SKM-1 (cell line): ENCODE measurements around the gene SLC16A10.
"Not testable (repeated sequence)": the region's sequence is repeated elsewhere in the genome, so short reads cannot be mapped to it uniquely, and the experiment has no call there.

Source experiments
- DNase-seq: peaks from one replicate; lab custom pipeline; 2025; ENCODE audit not compliant: unreplicated experiment; lab: John Stamatoyannopoulos, UW

SLC16A10 gene

GRCh38 chr6:111129013-111129412 lies 41.7 kb downstream of the SLC16A10 start:
- no peak for DNase-seq

GRCh38 chr6:111131018-111131417 lies 43.7 kb downstream of the SLC16A10 start:
- DNase-seq, result not testable (repeated sequence)

DNA sequence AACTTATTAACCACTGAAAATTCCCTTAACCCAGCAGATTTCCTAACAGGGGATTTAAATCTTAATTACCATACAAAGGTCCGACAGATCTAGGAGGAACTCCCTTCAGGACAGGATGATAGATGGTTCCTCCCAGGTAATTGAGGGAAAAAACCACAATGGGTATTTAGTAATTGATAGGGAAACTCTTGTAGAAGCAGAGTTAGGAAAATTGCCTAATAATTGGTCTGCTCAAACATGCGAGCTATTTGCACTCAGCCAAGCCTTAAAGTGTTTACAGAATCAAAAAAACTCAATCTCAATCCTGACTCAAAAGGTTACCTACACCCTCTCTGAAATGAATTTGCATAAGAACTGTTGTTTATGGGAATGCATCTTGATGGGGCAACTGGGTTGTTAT lies 45.4 kb downstream of the SLC16A10 start:
- not testable (repeated sequence) for DNase-seq

DNA sequence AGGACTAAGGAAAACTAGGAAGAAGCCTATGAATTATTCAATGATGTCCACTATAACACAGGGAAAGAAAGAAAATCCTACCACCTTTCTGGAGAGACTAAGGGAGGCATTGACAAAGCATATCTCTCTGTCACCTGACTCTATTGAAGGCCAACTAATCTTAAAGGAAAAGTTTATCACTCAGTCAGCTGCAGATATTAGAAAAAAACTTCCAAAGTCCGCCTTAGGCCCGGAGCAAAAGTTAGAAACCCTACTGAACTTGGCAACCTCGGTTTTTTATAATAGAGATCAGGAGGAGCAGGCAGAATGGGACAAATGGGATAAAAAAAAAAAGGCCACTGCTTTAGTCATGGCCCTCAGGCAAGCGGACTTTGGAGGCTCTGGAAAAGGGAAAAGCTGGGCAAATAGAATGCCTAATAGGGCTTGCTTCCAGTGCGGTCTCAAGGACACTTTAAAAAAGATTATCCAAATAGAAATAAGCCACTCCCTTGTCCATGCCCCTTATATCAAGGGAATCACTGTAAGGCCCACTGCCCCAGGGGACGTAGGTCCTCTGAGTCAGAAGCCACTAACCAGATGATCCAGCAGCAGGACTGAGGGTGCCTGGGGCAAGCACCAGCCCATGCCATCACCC lies 47.0 kb downstream of the SLC16A10 start:
- not testable (repeated sequence) for DNase-seq

DNA sequence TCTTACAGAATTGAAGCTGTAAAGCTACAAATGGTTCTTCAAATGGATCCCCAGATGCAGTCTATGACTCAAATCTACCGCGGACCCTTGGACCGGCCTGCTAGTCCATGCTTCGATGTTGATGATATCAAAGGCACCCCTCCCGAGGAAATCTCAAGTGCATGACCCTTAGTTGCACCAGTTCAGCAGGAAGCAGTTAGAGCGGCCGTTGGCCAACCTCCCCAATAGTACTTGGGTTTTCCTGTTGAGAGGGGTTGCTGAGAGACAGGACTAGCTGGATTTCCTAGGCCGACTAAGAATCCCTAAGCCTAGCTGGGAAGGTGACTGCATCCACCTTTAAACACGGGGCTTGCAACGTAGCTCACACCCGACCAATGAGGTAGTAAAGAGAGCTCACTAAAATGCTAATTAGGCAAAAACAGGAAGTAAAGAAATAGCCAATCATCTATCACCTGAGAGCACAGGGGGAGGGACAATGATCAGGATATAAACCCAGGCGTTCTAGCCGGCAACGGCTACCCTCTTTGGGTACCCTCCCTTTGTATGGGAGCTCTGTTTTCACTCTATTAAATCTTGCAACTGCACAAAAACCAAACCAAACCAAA lies 50.3 kb downstream of the SLC16A10 start:
- not testable (repeated sequence) for DNase-seq

DNA sequence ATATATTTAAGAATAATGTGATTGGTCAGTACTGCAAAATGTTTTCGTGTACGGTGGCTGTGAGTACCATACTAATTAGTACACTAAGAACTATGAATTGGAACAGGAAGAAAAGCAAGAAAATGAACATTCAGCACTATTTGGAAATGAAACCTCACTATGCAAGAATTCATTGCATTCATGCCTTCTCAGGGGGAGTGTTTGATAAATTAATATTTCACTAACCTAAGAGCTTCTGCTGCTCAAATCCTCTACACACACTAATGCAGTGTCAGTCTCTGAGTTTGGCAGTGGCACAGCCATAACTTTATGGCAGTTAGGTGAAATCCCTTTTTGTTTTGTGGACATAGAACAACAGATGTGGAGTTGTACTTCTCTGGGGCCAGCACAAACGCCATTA lies 60.1 kb downstream of the SLC16A10 start:
- DNase-seq, result no peak

- no peak for DNase-seq
These were observed 60.8 kb downstream of the SLC16A10 start for GRCh38 chr6:111148110-111148509.

DNA sequence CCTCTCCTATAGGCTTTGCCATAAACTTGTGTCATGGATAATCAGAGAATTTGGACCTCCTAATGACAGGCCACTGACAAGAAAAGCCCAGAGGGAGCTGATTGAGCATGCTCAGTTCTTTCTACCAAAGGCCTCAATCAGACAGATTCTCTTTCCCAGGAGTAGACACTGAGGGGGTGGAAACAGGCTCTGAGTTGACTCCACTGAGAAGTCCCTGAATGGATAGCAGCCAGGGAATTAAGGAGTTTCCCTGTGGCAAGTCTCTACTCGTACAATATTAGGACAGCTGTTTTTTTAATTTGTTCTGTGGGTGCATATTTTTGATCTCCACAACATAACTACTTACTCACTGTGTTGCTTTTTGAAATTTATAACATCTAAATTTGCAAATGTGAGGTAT lies 63.3 kb downstream of the SLC16A10 start:
- no peak for DNase-seq

GRCh38 chr6:111154981-111155380 lies 67.7 kb downstream of the SLC16A10 start:
- no peak for DNase-seq

DNA sequence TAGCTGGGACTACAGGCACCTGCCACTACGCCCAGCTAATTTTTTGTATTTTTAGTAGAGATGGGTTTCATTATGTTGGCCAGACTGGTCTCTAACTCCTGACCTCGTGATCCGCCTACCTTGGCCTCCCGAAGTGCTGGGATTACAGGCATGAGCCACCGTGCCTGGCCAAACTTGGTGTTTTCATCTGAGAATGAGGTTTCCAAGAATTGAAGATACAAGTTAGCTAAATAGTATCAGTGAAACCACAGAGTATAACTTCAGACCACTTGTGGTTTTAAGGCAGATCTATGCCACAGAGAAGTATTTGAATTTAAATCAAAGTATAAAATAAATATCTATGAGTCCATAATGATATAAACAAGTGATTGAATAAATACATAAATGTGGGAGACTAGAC lies 70.1 kb downstream of the SLC16A10 start:
- no peak for DNase-seq

GRCh38 chr6:111159633-111160032 lies 72.3 kb downstream of the SLC16A10 start:
- no peak for DNase-seq

DNA sequence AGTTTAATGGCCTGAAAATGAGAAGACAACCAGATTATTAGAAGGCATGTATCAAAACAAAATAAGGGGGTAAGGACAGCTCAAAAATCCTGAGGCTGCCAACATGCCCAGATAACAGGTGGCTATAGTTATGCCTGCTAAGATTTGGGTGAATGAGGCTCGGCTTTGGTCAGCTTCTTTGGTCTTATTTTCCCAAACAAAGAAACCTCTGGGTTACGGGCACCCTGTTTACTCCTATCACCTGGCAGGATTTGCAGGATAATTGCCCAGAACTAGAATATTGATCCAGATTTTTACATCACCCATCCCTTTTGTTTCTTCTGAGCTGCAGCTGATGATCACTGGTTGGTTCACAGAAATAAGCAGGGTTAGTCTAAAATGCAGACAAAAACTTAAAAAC lies 74.3 kb downstream of the SLC16A10 start:
- no peak for DNase-seq

- no peak for DNase-seq
These were observed 75.2 kb downstream of the SLC16A10 start for GRCh38 chr6:111162504-111162903.

DNA sequence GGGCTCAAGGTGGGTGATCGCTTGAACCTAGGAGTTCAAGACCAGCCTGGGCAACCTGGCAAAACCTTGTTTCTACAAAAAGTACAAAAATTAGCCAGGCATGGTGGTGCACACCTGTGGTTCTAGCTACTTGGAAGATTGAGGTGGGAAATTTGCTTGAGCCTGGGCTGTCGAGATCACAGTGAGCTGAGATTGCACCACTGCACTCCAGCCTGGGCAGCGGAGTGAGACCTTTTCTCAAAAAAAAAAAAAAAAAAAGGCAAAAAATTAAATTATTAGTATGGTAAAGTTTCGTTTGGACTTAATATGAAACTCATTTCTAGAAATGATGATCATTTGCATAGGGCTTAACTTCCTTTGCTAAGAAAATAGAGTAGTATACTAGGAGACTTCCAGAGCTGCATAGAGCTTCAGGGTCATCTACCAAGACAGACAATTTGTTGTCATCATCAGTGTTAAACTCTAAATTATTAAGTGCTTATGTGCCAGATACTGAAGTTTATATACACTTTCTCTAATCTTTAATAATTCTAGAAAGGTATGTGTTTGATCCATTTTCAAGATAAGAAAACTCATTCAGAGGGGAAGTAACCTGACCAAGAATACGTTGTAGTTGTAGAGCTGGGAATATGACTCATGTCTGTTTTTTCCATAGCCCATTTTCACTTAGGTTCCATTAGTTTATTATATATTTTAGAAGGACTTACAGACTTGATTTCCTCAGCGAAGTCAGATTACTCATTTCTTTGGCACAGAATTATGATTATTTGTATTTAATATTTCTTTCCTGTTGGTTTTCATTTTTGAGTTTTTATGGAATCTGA lies 84.5 kb downstream of the SLC16A10 start:
- DNase-seq, result no peak

DNA sequence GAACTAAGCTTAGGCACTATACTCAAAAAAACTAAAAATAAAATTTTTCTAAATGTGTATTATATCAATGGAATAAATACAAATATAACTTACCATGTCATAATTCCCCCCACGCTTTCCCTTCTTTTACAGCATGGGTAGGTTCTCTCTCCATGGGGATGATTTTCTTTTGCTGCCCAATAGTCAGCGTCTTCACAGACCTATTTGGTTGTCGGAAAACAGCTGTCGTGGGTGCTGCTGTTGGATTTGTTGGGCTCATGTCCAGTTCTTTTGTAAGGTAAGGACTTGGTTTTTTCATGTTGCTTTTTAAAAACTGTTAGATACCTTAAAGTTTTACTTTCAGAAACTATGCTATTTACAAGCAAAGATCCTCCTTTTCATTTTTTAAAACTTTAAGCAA lies 85.3 kb downstream of the SLC16A10 start:
- no peak for DNase-seq

- DNase-seq, result no peak
These were observed 86.0 kb downstream of the SLC16A10 start for GRCh38 chr6:111173341-111173740.

DNA sequence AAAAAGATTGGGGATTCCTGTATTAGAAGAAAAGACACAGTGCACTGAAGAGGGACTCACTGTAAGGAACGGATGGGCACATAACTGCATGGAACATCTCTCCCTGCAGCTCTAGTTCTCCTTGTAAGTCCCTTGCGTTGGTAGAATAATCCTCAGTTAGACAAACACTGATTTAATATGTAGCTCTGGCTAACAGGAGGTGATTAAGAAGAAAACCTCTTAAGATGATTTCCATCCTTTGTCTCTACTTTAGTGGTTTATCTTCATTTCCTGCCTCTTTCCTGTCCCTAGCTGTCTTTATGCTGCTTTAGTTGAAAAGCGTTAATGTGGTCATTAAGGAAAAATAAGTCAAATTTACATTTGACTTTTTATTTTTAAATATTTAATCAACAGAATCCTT lies 86.6 kb downstream of the SLC16A10 start:
- no peak for DNase-seq

GRCh38 chr6:111175109-111175508 lies 87.8 kb downstream of the SLC16A10 start:
- no peak for DNase-seq

GRCh38 chr6:111176038-111176759 lies 88.9 kb downstream of the SLC16A10 start:
- no peak for DNase-seq

DNA sequence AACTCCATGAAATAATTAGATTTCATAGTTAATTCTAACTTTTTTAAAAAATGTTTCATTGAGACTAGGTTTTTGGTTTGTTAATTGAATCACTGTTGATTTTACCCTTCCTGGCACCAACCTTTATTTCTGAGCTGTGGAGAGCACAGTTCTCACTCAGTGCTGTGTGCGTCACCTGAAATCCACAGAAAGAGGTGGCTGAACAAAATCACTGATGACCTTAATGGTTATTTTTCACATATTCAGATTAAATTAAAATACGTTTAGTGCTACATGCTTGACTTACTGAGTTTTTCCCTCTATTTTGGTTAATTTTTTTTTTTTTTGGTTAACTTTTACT lies 89.4 kb downstream of the SLC16A10 start:
- DNase-seq, result no peak

- no peak for DNase-seq
These were observed 89.8 kb downstream of the SLC16A10 start for GRCh38 chr6:111177131-111177530.
